ENCODE measurements around the gene MCM5.

Gene MCM5

GRCh38 chr22:35406443-35406842, 6.5 kb downstream of the MCM5 start:
- DNase-seq (ENCODE audit: extremely low read depth, low read depth): no peak
- TF ChIP-seq, protein P1, sequence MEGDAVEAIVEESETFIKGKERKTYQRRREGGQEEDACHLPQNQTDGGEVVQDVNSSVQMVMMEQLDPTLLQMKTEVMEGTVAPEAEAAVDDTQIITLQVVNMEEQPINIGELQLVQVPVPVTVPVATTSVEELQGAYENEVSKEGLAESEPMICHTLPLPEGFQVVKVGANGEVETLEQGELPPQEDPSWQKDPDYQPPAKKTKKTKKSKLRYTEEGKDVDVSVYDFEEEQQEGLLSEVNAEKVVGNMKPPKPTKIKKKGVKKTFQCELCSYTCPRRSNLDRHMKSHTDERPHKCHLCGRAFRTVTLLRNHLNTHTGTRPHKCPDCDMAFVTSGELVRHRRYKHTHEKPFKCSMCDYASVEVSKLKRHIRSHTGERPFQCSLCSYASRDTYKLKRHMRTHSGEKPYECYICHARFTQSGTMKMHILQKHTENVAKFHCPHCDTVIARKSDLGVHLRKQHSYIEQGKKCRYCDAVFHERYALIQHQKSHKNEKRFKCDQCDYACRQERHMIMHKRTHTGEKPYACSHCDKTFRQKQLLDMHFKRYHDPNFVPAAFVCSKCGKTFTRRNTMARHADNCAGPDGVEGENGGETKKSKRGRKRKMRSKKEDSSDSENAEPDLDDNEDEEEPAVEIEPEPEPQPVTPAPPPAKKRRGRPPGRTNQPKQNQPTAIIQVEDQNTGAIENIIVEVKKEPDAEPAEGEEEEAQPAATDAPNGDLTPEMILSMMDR (IDR thresholded peaks at IDR 0.05; ENCODE audit: low read depth, low read length): no peak

DNA sequence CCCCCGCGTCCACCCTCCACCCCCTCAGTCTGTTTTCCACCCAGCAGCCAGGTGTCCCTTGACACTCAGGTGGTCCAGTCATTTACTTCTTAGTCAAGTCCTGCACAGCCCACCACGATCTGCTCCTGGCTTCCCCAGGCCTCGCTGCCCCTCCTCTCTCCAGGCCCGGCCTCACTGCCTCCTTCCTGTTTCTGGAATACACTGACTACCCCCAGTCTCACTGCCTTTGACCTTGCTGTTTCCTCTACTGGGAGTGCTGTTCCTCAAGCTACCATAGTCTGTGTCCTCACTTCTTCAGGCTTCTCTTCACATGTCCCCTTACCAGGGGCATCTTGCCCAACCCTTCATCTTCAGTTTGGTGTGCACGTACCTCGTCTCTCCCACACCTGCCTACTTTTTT, 7.4 kb downstream of the MCM5 start:
- DNase-seq (ENCODE audit: extremely low read depth, low read depth): no peak
- TF ChIP-seq, protein P1 (IDR thresholded peaks at IDR 0.05; ENCODE audit: low read depth, low read length): no peak

- no peak for DNase-seq (ENCODE audit: extremely low read depth, low read depth)
- TF ChIP-seq, protein P1 (IDR thresholded peaks at IDR 0.05; ENCODE audit: low read depth, low read length): no peak
Measured at GRCh38 chr22:35409783-35410662, 10.1 kb downstream of the MCM5 start.

- no peak for DNase-seq (ENCODE audit: extremely low read depth, low read depth)
- TF ChIP-seq, protein P1 (IDR thresholded peaks at IDR 0.05; ENCODE audit: low read depth, low read length): no peak
Measured at GRCh38 chr22:35410663-35411034, 10.7 kb downstream of the MCM5 start.

- TF ChIP-seq, protein P1 (IDR thresholded peaks at IDR 0.05; ENCODE audit: low read depth, low read length): no peak
- DNase-seq (ENCODE audit: extremely low read depth, low read depth): no peak
Measured at GRCh38 chr22:35411102-35411501, 11.2 kb downstream of the MCM5 start.

GRCh38 chr22:35413624-35414023, 13.7 kb downstream of the MCM5 start:
- TF ChIP-seq, protein P1 (IDR thresholded peaks at IDR 0.05; ENCODE audit: low read depth, low read length): no peak

GRCh38 chr22:35417606-35418005, 17.7 kb downstream of the MCM5 start:
- TF ChIP-seq, protein P1 (IDR thresholded peaks at IDR 0.05; ENCODE audit: low read depth, low read length): no peak
- no peak for DNase-seq (ENCODE audit: extremely low read depth, low read depth)

More at GRCh38 chr22:35413624-35414023, 13.7 kb downstream of the MCM5 start:
- DNase-seq (ENCODE audit: extremely low read depth, low read depth): no peak

Data from AG09319 (cell line).